ENCODE results near the gene ARID1B.

ARID1B gene

DNA sequence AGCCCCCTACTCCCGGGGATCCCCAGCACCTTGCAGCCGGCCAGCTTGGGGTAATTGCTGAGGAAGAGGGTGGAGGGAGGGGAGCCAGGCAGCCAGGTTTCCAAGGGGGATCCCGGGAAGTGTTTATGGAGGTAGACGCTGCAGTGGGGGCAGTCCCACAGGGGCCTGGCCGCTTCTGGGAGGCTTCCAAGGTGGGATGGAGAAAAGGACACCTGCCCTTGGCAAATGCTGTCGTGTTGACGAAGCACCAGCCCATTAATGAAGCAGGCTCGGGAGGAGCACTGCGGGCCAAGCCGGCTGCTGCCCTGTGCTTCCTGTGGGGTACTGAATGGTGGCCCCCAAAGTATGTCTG lies 463.8 kb downstream of the ARID1B start:
- DNase-seq (ENCODE audit: low read depth in 2 of 2), result no peak

DNA sequence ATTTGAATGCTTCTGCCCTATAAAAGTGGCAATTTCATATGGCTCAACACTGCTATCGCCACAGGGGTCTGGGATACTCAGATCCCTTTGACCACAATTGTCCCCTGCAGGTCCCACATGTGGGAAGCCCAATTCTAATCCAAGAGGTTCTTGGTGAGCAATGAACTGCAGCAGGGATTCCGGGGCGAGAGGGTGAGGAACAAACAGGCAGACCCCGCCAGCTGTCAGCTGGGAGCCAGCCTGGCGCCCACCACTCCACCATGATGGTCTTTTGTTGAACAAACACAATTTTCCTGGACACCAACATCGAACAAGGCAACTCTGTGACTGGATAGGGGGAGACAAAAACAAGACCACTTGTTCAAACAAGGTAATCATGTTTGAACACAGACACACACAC lies 465.6 kb downstream of the ARID1B start:
- DNase-seq (ENCODE audit: low read depth in 2 of 2), result no peak

DNA sequence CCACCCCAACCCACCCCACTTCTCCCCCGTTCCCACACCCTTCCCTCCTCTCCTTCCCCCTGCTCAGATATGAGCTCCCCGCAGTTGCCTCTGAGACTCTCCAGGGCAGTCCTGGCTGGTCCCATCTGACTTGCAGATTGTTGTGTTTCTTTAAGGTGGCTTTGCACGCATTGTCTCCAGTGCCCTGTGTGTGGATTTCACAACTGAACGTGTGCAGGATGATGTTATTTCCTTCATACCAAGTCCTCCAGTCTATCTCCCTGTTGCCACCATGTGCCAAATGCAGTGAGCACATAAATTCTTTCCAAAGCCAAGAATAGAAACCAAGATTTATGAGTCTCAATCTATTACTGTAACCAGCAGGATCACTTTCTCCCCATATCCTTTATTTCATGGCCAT lies 467.0 kb downstream of the ARID1B start:
- no peak for DNase-seq (ENCODE audit: low read depth in 2 of 2)

DNA sequence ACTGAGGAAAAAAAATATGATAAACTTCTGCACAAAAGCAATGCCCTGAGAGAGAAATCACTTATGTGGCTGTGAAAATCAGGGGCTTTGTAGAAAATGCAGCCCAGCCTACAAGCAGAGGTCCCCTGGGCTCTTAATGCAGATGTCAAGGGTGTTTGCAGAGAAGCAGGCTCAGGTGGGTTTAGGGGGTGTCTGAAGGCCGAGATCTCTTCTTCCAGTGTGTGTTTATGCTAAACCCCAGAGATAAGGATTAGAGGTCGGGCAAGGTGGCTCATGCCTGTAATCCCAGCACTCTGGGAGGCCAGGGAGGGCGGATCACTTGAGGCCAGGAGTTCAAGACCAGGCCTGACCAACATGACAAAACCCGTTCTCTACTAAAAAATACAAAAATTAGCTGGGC lies 467.6 kb downstream of the ARID1B start:
- no peak for DNase-seq (ENCODE audit: low read depth in 2 of 2)

DNA sequence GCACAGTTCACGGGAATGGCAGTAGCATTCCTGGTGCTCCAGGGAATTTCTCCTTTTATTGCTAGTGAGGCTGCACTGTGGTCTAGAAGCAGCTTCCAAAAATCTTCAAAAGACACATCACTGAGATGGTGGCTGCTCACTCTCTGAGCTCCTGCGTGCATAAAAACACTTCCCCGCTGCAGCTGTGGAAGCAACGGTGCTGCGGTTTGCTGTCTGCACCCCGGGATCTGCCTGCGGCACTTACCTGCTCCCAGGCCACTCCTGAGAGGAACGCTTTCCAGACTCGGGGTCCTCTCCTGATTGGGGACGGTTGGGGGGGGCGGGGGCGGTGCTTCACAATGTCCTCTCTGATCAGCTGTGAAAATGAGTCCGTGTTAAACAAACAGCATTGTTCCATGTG lies 468.3 kb downstream of the ARID1B start:
- DNase-seq (ENCODE audit: low read depth in 2 of 2), result no peak

DNA sequence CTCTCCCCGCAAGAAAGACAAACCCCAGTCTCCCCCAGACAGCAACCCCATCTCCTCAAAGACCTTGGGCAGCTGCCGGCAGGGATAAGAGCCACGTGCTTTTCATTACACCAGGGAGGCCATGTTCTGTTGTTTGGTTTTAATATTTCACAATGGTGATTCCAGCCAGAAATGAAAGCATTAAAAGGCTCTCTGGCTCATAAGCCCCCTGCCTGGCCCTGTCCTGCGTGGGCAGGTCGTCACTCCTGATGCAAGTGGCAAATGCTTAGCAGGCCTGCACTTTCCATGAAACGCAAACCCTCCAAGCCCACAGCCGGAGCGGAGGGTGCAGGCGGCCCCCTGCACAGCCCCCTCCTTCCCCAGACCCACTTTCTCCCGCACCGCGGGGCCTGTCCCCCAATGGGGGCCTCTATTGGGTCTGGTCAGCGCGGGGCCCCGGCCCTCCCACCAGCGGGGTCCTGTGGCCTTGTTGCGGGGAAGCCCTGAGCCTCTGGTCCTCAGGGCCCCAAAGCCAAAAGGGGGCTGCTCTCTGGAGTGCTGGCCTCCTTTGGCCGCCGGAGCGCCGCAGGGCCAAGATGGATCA lies 469.0 kb downstream of the ARID1B start:
- DNase-seq (ENCODE audit: low read depth in 2 of 2), result no peak

DNA sequence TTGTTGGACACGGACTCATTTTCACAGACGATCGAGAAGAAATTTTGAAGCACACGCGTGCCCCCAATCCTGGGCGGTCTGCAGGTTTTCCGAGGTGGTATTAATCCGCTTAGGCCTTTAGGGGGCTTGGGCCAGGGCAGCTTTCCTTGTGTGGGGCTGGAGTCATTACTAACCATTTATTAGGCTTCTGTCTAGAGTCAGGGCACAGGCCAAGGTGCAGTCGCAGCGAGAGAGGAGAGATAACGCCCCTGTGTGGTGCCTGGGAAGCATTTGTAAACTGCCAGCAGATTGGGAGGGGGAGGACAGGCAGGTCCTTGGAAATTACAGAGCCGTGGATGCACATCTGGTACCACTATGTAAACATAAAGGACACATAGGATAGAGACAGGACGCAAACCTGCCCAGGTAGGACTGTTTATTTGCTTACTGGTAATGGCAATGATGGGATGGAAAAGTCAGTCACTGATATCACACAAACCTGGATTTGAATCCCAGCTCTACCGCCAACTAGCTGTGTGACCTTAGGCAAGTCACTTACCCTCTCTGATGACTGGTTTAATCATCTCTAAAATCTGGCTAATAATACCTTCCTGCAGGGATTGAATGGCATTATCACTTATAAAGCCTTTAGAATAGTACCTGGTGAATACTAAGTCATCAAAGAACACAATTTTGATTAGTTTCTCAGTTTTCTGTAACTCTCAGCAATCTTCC lies 469.8 kb downstream of the ARID1B start:
- no peak for DNase-seq (ENCODE audit: low read depth in 2 of 2)

DNA sequence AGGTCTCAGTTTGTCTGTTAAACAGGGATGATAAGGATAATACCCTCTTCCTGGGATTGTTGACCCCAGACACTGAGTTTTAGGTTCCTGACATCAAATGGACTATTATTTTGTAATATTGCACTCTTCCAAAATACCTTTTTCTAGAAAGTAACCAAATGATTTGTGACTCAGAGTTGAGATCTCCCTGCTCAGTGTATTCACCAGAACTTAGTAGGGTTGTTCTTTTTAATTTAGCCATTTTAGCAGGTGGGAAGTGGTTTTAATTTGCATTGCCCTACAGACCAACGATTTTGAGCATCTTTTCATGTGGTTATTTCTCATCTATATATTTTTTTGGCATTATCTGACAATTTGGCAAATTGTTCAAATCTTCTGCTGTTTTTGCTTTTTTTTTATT lies 471.1 kb downstream of the ARID1B start:
- no peak for DNase-seq (ENCODE audit: low read depth in 2 of 2)

DNA sequence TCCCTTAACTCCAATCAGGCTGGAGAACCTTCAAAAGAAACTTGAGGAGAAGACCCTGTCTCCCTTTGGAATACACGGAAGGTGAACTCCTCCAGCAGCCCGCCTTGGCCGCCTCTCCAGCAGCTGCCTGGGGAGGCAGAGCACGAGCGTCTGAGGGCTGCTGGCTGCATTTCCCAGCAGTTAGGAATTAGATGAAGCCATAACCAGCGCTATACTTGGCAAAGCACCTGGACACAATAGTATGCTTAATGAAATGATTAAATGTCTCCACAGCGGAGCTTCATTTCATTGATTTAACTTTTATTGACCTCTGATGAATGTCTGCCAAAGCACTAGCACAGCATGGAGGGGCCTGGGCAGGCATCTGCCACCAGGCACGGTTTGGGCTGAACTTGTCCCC lies 472.6 kb downstream of the ARID1B start:
- no peak for DNase-seq (ENCODE audit: low read depth in 2 of 2)

DNA sequence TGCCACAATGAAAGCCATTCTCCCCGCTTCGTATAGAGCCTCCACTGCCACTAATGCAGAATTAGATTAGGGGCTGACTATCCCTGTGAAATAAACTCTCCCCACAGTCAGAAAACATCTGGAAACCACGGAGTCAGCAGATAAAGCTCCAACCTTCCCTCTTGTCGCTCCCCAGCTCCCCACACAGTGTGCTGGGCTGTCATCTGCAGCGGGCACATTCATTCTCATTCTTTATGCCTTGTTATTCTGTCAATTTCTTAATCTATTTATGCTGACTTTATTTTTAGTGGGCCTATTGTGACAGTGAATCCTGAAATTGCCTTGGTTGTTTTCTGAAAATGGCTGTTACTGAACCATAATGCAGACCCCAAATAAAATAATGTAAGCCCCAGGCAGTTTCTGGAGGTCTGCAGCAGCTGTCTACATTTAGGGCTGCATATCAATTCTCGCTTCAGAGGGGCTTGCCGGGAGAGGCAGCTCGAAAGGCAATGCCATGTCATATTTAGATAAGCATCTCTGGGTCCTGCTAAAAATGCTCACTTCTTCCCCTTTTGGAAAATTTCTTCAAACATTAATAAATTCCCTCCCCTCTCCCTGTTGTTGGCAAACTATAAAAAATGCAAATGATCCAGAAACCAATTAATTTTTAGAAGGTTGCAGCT lies 474.5 kb downstream of the ARID1B start:
- no peak for DNase-seq (ENCODE audit: low read depth in 2 of 2)

DNA sequence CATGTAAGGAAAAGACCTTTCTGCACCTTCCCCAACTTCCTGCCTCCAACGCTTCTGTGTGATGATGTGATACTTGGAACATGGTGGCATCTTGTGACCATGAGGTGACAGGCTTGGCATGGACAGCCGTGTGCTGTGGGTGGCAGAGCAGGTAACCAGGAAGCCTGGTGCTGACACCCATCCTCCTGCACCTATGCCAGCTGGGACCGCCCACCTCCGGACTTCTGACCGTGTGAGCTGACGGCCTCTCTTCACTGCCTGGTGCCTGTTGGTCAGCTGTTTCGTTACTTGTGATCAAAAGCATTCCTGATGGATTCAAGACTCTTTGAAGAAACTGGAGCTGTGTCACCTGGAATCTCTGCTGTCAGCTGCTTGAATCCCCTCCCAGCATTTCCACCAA lies 475.8 kb downstream of the ARID1B start:
- DNase-seq (ENCODE audit: low read depth in 2 of 2), result no peak

DNA sequence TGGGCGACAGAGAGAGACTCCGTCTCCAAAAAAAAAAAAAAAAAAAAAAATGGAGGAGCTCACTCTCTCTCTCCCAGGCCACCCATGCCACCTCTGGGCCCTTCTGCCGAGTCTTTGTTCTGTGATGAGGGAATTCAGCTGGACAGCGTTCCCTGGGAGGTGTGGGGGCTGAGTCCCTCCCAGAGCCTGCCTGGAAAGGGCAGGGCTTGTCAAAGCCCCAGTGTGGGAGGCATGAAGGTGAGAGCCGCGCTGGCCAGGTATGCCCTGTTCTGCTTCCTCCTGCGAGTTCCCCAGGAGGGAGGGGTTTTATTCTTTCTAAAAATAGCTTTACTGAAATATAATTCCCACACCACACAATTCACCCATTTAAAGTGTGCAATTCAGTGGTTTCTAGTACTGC lies 476.5 kb downstream of the ARID1B start:
- DNase-seq (ENCODE audit: low read depth in 2 of 2), result no peak

DNA sequence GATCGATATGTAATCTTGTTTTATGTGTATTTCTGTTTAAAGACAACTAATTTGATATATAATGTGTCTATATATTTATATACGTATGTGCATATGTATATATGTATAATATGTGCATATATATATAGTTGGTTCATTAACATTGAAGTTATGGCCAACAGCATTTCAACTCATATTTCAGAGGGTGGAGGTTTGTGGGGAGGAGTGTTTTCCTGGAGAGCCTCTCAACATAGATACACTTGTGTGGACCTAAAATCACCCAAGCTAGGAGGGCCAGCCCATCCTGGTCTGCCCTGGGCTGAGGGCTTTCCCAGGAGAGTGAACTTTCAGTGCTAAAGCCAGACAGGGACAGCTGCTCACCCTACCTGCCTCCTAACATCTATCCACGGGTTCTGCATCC lies 477.4 kb downstream of the ARID1B start:
- DNase-seq (ENCODE audit: low read depth in 2 of 2), result no peak

DNA sequence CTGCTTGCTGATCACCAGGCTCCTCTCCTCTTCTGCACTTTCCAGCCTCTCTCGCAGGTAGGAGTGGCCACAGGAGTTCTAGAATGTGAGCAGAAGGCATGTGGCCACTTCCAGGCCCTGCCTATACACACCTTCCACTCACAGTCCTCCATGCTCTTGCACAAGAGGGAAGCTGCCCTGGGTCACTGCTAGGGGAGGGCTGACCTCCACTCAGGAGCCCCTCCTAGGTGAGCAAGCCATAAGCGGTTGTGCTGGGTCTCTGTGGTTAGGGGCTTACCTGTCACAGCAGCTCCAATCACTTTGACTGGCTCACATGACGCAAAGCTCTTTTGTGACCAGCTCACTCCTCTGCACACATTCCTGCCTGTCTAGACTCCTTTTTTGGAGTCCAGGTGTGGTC lies 477.9 kb downstream of the ARID1B start:
- no peak for DNase-seq (ENCODE audit: low read depth in 2 of 2)

DNA sequence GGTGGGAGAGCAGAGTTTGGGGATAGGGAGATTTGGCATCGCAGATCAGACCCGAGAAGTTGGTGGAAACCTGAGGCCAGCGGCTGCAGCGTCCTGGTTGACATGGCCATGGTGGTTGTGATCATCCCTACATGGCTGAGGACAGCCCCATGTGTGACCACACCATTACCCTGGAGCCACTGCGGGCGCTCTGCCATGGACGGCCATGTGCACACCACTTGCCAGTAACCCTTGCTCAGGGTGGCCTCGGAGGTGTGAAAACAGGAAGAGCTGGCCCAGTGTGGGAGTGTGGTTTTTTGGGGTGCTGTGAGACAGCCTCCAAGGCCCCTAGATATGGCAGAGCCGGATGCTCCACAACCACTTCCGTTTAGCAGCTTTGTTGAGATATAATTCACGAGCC lies 481.7 kb downstream of the ARID1B start:
- no peak for DNase-seq (ENCODE audit: low read depth in 2 of 2)

DNA sequence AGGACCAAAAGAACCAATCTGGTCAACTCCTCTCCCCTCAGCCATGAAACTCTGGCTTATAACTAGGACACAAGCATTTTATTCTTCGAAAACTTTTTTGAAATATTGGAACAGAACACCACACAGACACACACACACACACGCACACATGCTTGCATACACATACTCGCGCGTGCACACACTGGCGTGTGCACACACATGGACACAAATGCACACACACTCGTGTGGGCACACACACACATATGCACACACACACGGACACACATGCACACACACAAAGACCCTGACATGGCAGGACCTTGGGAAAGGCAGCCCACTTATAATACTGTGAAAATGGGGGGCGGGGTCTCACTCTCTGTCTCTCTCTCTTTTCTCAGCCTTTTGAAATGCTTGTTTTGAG lies 482.3 kb downstream of the ARID1B start:
- no peak for DNase-seq (ENCODE audit: low read depth in 2 of 2)

All from stimulated activated CD4-positive, alpha-beta T cell treated with anti-CD3 and anti-CD28 coated beads, Interleukin-4, amount 100 ng/mL, for 48 hours (primary cell).